ENCODE results near the gene ANKRD10.
"Not testable (repeated sequence)": the region's sequence is repeated elsewhere in the genome, so short reads cannot be mapped to it uniquely, and the experiment has no call there.

The ANKRD10 gene

GRCh38 chr13:110915057-110915873 is at the start of gene ANKRD10:
Gene ANKRD10, minus strand, starts transcription at chr13:110915069. Its CDS starts 135 bp downstream, at chr13:110914934.
- peak; percentile 98 for DNase-seq (ENCODE audit: low spot score)

GRCh38 chr13:110964229-110965037 is 49.6 kb upstream of the ANKRD10 start:
- no peak for DNase-seq (ENCODE audit: low spot score)

DNA sequence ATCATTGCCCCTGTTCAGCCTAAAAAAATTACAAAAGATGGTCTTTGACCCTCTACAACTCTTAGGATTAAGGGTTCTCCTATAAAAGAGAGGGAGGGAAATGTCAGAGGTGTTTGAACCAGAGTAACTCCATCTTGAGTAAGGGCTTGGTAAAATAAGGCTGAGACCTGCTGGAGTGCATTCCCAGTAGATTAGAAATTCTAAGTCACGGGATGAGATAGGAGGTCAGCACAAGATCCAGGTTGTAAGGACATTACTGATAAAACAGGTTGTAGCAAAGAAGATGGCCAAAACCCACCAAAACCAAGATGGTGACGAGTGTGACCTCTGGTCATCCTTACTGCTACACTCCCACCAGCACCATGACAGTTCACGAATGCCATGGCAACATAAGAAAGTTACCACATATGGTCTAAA is 48.7 kb upstream of the ANKRD10 start:
- no peak for DNase-seq (ENCODE audit: low spot score)

DNA sequence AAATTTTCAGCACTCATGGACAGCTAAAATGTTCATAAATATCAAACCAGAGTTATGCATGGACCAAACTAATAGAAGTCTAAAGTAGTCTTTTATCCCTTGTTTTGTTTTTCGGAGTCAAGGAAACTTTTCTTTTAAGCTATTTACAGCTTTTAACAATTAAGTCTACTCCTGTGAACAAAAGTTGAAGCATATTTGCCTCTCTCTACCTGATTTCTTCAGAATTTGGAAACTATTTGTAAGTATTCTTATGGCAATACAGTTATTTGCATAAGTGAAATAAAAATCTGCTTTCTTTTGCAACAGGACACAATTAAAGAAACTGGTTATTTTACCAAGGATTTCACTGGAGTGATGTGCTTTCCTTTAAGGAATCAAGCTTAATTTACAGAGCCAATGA is 47.1 kb upstream of the ANKRD10 start:
- no peak for DNase-seq (ENCODE audit: low spot score)

- DNase-seq (ENCODE audit: low spot score), result no peak
These were observed 45.3 kb upstream of the ANKRD10 start for GRCh38 chr13:110960204-110960603.

- no peak for DNase-seq (ENCODE audit: low spot score)
These were observed 43.1 kb upstream of the ANKRD10 start for GRCh38 chr13:110957931-110958330.

- no peak for DNase-seq (ENCODE audit: low spot score)
These were observed 42.5 kb upstream of the ANKRD10 start for GRCh38 chr13:110957181-110957884.

GRCh38 chr13:110956216-110956615 is 41.3 kb upstream of the ANKRD10 start:
- DNase-seq (ENCODE audit: low spot score), result not testable (repeated sequence)

DNA sequence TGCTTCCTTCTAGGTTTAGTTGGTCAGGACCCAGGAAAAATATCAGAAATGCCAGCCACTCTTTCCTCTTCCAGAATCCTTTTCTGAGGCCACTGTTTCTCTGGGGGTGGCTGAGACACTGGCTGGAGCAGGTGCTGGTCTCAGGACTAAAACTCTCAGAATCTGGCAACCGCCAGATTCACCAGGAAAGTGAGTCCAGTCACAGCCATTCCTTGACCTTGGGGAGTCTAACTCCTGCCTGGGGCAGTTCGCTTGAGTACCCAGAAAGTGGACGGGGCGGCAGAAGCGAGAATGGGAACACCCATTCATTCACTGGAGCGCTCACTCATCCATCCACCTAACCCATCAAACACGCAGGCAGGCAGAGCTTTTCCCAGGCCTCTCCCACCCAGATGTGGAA is 40.7 kb upstream of the ANKRD10 start:
- DNase-seq (ENCODE audit: low spot score), result not testable (repeated sequence)

GRCh38 chr13:110955072-110955503 is 40.2 kb upstream of the ANKRD10 start:
- DNase-seq (ENCODE audit: low spot score), result not testable (repeated sequence)

DNA sequence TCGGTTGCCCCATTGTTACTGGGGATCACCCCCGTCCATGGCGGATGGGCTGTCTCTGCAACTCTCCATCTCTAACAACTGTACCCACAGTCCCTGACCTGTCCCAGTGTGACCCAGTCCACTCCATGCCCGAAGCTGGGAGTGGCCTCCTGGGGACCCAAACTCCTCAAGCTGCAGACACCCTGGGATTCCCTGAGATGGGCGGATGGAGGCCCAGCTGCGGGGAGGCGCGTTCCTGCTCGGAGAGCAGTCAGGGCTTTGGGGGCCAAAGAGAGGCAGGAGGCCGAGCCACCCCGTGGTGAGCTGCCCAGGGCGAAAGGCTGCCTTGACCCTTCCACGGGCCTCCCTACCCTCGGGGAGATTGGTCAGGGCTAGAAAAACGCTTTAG is 39.7 kb upstream of the ANKRD10 start:
- DNase-seq (ENCODE audit: low spot score), result not testable (repeated sequence)

- DNase-seq (ENCODE audit: low spot score), result no peak
These were observed 39.1 kb upstream of the ANKRD10 start for GRCh38 chr13:110953833-110954532.

- no peak for DNase-seq (ENCODE audit: low spot score)
These were observed 38.5 kb upstream of the ANKRD10 start for GRCh38 chr13:110953416-110953815.

GRCh38 chr13:110952135-110952534 is 37.3 kb upstream of the ANKRD10 start:
- DNase-seq (ENCODE audit: low spot score), result not testable (repeated sequence)

GRCh38 chr13:110950819-110951570 is 36.1 kb upstream of the ANKRD10 start:
- DNase-seq (ENCODE audit: low spot score), result no peak

DNA sequence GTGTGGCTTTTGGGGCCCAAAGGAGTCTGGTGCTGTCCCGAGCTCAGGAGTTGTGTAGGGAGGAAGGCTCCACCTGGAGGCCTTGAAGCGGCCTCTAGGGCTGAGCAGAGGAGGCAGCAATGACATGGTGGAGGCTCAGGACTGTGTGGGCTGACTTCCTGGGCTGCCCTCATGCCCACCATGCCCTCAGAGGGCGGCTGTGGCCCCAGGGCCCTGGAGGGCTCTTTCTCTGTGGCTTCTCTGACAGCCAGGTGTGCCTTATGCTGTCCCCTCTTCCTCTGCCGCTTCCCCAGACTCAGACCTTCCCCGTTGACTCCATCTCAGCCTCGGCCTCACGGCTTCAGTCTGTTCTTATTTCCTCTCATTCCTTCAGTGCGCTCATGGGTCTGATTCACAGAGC is 35.5 kb upstream of the ANKRD10 start:
- no peak for DNase-seq (ENCODE audit: low spot score)

DNA sequence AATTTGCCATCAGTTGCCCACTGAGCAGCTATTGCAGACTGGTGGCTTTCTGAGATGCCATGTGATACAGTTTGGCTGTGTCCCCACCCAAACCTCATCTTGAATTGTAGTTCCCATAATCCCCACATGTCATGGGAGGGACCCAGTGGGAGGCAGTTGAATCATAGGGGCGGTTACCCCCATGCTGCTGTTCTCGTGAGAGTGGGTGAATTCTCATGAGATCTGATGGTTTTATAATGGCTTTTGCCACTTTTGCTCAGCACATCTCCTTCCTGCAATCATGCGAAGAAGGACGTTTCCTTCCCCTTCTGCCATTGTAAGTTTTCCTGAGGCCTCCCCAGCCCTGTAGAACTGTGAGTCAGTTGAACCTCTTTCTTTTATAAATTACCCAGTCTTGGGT is 34.8 kb upstream of the ANKRD10 start:
- DNase-seq (ENCODE audit: low spot score), result no peak

DNA sequence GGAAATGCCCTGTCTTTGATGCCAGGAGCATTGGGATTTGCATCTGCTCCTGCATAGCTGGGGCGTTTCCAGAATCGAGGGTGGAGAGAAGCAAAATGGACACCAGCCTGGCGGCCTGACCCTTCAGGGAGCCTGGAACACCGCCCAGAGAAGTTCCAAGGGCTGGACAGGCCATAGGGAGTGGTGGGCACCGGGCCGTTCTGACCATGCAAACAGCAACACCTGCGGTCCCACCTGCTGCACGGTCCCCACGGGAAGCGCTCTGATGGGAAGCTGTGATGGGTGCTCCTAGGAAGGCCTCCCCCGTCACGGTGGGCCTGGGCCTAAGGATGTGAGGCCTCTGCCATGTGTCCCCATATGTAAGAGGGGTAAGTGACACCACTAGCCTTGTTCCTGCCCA is 34.2 kb upstream of the ANKRD10 start:
- no peak for DNase-seq (ENCODE audit: low spot score)

DNA sequence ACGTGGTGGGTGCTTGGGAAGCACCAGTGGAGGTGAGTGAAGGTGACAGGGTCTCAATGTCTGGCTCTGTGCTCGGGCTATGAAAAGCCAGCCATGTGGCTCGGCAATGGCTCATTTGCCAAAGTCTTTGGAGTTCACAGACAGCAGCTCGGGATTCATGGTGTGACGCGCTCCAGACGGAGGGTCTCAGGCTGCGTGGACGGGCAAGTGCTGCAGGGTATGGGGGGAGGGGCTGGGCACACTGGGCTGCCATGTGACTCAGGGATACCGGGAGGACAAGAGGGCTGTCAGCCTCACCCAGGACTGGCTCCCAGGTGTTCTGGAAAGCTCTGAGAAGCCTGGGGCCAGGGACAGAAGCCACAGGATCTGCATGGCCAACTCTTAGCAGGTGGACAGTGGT is 32.5 kb upstream of the ANKRD10 start:
- not testable (repeated sequence) for DNase-seq (ENCODE audit: low spot score)

GRCh38 chr13:110945928-110946570 is 31.2 kb upstream of the ANKRD10 start:
- DNase-seq (ENCODE audit: low spot score), result no peak
